EL (cell line): ENCODE results near the gene ELK3.

Experiments used
- DNase-seq: peaks from one replicate; pipeline ENCODE4 v3.0.0-alpha.2; 2016

Gene ELK3

GRCh38 chr12:96237465-96238077 is 43.4 kb downstream of the ELK3 start:
- DNase-seq: peak; percentile 92

DNA sequence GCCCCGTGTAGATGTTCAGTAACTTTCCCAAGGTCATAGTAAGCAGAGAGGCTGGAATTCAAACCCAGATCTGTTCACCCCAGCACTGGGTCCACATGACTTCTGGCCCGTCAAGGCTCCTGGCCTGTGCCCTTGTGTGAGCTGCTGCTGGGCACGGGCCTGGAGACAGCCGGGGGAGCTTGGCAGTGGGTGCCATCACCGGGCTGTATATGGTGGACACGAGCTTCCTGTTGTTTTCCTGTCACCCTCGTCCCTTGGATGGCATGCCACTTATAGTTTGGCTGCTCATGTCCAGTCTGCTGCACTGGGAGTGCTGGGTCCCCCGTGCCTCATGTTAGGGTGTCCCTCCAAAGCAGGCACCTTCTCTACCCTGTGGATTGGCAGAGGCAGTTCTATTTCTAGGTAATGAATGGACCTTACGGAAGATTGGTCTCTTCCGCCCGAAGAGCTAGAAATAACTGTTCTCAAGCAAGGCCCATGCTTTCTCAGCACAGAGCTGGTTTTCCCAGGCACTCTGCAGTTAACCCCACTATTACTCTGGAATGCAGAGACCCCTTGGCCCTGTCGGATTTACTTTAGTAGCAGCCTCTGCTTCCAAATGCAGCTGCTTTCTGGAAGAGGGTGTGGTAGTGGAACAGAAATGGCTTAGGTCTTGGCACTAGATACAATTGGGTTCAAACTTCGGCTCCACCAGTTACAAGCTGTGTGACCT is 44.3 kb downstream of the ELK3 start:
- DNase-seq: no peak

- no peak for DNase-seq
These were observed 45.8 kb downstream of the ELK3 start for GRCh38 chr12:96239711-96240635.

- no peak for DNase-seq
These were observed 46.5 kb downstream of the ELK3 start for GRCh38 chr12:96240656-96241055.

- no peak for DNase-seq
These were observed 47.3 kb downstream of the ELK3 start for GRCh38 chr12:96241431-96241830.

DNA sequence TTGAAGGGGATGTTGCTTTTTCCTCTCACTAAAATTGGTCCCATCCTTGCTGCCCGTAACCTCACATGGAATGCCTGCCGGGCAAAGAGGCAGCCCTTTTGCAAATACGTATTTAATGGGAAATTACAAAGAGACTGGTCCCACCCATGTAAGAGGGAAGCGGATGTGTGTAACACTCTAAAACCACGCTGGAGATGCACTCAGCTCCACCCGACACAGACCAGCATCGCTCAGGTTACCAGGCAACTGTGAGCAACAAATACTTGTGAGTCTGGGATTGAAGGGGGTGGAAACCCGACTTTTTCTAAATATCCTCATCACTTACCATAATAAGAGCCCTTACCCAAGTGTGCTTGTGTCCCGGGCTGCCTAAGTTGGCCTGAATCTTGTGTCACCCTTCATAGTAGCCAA is 47.7 kb downstream of the ELK3 start:
- no peak for DNase-seq

DNA sequence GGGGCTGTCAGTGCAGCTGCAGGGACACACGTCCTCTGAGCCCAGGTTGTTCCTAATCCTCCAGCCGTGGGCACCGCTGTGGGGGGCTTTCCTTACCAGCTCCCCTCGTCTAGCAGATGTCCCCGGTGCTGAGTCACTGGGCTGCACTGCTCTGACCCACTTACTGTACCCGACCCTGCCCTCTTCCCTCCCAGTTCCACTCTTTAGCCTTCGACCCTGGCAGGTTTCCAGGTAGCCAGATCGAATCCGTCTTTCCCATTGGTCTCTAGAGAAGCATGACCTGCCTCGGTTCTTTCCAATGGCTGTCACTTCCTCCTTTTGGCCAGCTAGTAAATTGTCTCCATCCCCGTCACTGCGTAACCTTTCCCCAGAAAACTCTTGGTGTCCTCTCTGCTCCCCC is 48.4 kb downstream of the ELK3 start:
- no peak for DNase-seq

DNA sequence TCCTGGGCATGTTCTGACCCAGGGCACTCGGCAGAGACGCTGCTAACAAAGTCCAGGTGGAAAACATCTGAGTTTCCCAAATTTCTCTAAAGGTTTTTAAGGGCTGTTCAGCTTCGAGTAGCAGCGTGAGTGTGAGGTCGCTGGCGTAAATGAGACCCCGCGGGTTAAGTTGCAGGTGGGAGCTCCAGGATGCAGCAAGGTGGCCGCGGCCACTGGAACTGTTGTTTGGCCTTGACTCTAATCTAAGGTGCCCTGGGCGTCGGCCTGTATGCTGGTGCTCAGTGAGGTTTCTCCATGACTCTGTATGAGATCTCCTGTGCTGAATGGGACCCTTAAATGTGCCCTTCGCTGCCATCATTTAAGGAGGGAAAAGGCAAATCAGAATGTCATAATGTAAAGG is 50.7 kb downstream of the ELK3 start:
- no peak for DNase-seq

- no peak for DNase-seq
These were observed 52.8 kb downstream of the ELK3 start for GRCh38 chr12:96246926-96247505.

DNA sequence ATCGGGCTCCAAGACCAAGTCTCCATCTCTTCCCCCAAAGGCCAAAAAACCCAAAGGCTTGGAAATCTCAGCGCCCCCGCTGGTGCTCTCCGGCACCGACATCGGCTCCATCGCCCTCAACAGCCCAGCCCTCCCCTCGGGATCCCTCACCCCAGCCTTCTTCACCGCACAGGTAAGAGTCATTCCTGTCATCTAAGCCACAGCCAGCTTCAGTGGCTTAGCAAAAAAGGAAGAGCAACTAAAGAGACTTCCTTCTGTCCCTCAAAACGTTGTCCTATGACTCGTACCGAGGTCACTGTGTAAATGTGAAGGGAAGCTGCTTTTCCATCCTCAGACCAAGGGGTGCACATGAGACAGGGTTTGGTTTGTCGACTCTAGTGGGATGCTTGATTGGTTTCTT is 53.4 kb downstream of the ELK3 start:
- DNase-seq: peak; percentile 72

DNA sequence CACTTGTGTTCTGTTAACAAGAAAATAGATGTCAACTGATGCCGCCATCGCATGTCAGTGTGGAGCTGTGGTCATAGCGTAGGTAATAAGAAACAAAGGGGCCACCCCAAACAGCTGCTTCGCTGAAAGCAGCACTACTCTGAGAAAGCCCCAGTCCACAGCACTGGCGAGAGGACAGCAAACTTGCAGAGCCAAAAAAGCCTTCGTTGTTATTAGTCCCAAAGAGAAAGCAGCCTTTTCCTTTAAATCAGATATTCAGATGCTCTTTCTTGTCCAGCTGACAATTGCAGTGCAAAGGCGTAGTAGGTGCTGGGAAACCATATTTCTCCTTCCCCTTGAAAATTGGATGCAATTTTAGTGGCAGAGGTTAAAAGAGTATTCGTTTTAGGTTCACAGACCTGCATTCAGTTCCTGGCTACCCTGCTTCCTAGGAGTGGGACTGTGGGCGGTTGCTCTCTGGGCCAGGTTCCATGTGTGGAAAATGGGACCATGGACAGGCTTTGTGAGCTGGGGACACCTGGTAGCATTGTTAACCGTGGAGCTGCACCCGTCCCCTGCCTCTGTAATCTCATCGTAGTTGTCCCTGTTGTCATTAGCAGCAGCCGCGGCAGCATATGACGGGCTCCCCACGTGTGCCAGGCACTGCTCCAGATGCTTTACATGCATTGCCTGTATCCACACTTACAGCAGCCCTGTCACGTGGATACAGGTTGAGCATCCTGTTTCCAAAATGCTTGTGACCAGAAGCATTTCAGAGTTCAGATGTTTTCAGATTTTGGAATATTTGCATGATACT is 54.2 kb downstream of the ELK3 start:
- no peak for DNase-seq

GRCh38 chr12:96249196-96250118 is 55.3 kb downstream of the ELK3 start:
- DNase-seq: no peak

GRCh38 chr12:96250119-96250685 is 56.0 kb downstream of the ELK3 start:
- no peak for DNase-seq

GRCh38 chr12:96255077-96255476 is 60.9 kb downstream of the ELK3 start:
- DNase-seq: no peak

DNA sequence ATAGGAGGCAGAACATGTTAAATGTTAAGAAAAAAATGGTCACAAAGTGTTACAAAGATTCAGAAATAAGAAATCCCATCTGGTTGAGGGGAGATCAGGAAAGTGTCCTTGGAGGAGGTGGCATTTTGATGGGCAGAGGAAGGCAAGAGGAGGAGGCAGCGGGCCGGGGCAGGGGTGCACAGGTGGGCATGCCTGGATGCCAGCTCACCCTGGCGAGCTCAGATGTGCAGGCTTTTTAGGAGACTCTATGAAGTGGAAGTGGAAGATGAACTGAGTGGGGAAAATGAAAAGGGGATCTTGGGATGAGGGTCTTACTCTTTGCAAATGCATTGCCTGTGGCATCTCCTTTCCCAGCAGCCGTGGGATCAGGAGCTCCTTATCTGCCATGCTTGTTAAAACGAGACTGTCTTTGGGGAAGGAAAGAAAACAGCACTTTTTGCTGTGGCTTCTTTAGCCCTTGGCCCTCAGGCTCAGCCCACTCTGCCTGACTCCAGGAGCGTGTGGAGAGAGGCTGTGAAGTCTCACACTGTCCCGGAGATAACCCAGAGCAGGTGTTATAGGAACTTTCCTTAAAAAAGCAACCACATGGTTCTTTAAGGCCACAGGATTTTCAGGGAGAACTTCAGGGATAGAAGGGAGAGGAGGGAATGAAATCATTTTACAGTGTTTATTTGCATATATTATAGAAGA is 62.6 kb downstream of the ELK3 start:
- DNase-seq: no peak

- DNase-seq: no peak
These were observed 63.5 kb downstream of the ELK3 start for GRCh38 chr12:96257550-96258103.

DNA sequence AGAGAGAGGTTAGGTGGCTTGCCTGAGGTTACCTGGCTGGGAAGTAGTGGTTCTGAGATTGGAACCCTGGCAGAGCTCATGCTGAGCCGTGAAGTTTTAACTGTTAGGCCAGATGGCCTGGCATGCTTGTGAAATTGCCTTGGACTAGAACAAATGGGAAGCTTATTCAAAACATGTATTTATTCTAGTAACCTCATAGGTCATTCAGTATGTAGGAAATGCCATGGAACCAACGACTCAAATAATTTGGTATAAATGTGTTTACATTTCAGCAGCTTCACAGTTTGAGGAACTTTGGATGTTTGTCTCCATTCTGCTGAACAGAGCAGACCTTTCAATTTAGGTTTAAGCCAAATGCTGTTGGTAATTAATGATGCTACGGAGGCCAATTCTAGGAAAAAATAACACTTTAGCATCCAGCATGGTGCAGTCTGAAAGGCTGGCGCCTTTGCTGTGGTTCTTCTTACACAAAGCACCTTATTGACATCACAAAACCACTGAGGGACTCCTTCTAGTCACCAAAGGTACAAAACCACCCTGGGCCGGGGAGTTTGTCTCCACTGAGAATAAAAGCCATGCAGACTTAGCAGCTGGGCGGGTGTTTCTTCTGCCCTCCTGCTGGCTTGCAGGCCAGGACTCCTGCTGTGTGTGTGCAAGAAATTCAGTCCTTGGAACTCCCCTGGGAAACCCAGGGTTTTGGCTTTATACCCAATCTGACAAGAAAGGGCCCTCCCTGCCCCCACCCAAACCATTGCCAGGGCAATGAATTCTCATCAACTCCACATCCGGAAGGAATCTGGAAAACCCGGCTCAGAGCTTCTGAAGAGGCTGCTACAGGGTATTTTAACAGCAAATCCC is 64.2 kb downstream of the ELK3 start:
- peak; percentile 35 for DNase-seq

DNA sequence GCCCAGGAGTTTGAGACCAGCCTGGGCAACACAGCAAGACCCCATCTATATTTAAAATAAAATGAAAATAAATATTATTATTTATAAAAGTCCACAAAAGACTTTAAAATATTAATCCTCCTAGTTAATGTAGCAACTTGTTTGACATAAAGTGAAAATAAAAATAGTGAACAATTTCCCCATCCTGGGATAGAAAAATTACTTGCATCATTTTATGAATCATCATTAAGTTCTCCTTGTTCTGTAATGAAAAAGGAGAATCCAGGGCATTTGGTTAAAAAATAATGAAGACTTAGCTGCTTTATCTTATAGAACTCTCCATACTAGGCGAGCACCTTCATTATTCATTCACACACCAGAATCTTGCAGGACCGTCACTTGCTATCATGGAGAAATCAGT is 66.1 kb downstream of the ELK3 start:
- no peak for DNase-seq

DNA sequence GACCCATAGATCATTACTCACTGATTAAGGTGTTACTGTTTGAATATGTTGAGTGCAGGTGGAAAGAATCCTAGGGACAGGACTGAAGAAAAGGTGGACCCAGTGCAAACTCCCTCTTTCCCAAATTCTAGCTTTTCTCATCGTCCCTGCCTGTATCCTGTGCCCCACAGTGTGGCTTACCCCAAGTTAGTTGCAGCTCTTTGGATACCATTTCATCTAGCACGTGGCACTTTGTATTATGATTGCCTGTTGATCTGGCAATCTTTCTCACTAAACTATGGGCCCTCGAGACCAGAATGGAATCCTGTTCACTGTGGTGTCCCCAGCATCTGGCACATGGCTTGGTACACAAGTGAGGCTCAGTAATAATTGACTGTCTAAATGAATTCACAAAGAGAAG is 66.5 kb downstream of the ELK3 start:
- DNase-seq: no peak
